ENCODE data around the gene MAPK8. TPM values are rescaled to one million over a fixed set of nuclear protein-coding genes. Genes with fewer than 3 reads are reported as not detected.
"Not testable (repeated sequence)": the region's sequence is repeated elsewhere in the genome, so short reads cannot be mapped to it uniquely, and the experiment has no call there.

Gene MAPK8
- total and polyA plus RNA-seq, 7 experiments from 2014 or later = 22.2 to 63.9 (median 41.9) TPM

GRCh38 chr10:48347943-48348342, 41.5 kb downstream of the MAPK8 start:
- Mint-ChIP-seq H3K9me3 (peaks cover 9 to 60% (median 20%) of the 10 kb centered on the region in 11 donors), H3K4me1 (peaks cover 0 to 29% (median 21%) of the 10 kb centered on the region in 7 donors), H3K36me3 (peaks cover 16 to 65% (median 52%) of the 10 kb centered on the region in 5 donors)
- DNase-seq; H3K36me3 ChIP-seq (ENCODE audit: control insufficient read depth in 2 of 3, insufficient read depth in 3 of 3, low read length in 3 of 3); intact Hi-C loops (cut with micrococcal nuclease); H3K4me1 ChIP-seq (ENCODE audit: control insufficient read depth in 2 of 2, insufficient read depth in 2 of 2, low read length in 2 of 2); H3K4me3 ChIP-seq (ENCODE audit: low read length); H3K27me3 Mint-ChIP-seq; H3K9me3 ChIP-seq (ENCODE audit: control insufficient read depth in 2 of 3, low read length in 3 of 3); CTCF ChIA-PET; H3K27me3 ChIP-seq (ENCODE audit: control insufficient read depth in 2 of 2, insufficient read depth in 2 of 2, low read length in 2 of 2); H3K27ac Mint-ChIP-seq; H3K27ac ChIP-seq (ENCODE audit: low read depth, low read length); ATAC-seq; H3K4me3 Mint-ChIP-seq: not testable (repeated sequence)
- POLR2A ChIA-PET = interaction anchor here (0.6 kb wide), 1 partner anchor 1176 kb away, joined by 4 read pairs; no protein-coding TSS in a partner anchor

- Histone ChIP-seq H3K4me1 (ENCODE audit: control insufficient read depth in 2 of 2, insufficient read depth in 2 of 2, low read length in 2 of 2) (no peaks in the 10 kb centered on the region), H3K36me3 (ENCODE audit: control insufficient read depth in 2 of 3, insufficient read depth in 3 of 3, low read length in 3 of 3) (no peaks in the 10 kb centered on the region), H3K27me3 (ENCODE audit: control insufficient read depth in 2 of 2, insufficient read depth in 2 of 2, low read length in 2 of 2) (no peaks in the 10 kb centered on the region), H3K4me3 (ENCODE audit: low read length) (no peak overlapping the region), H3K27ac (ENCODE audit: low read depth, low read length) (no peak overlapping the region), H3K9me3 (ENCODE audit: control insufficient read depth in 2 of 3, low read length in 3 of 3) (no peaks in the 10 kb centered on the region)
- H3K9me3 Mint-ChIP-seq = peaks cover 10 to 73% (median 20%) of the 10 kb centered on the region in 11 donors
- no peak overlapping the region for H3K4me3 Mint-ChIP-seq
- ChIA-PET CTCF (no interaction called here), POLR2A (interaction anchor here (1.1 kb wide), 1 partner anchor 16 kb away, joined by 4 read pairs; no protein-coding TSS in a partner anchor)
- no peak overlapping the region for H3K27ac Mint-ChIP-seq
- peaks cover 0 to 50% (median 24%) of the 10 kb centered on the region in 7 donors for H3K4me1 Mint-ChIP-seq
- no peak for ATAC-seq
- H3K27me3 Mint-ChIP-seq = no peaks in the 10 kb centered on the region
- intact Hi-C loops (cut with micrococcal nuclease) = no loop called here
- peaks cover 14 to 39% (median 24%) of the 10 kb centered on the region in 5 donors for H3K36me3 Mint-ChIP-seq
- DNase-seq = no peak
Measured at GRCh38 chr10:48353246-48353645, 46.8 kb downstream of the MAPK8 start.

DNA sequence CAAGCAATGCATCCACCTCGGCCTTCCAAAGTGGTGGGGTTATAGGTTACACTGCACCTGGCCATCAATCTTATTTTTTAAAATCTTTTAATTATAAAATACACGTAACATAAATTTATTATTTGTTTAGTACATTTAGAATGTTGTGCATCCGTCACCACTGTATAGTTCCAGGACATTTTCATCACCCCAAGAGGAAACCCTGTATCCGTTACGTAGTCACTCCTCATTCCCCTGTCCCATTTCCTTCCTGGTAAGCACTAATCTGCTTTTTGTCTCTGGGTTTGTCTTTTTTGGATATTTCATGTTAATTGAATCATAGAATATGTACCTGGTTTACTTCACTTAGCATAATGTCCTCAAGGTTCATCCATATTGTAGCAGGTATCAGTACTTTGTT, 51.2 kb downstream of the MAPK8 start:
- H3K27ac ChIP-seq (ENCODE audit: low read depth, low read length) = no peak overlapping the region
- no peaks in the 10 kb centered on the region for H3K9me3 ChIP-seq (ENCODE audit: control insufficient read depth in 2 of 3, low read length in 3 of 3)
- POLR2A ChIA-PET = no interaction called here
- no peak for ATAC-seq
- no peaks in the 10 kb centered on the region for H3K27me3 ChIP-seq (ENCODE audit: control insufficient read depth in 2 of 2, insufficient read depth in 2 of 2, low read length in 2 of 2)
- intact Hi-C loops (cut with micrococcal nuclease) = no loop called here
- peak overlapping the region in 1 of 10 donors; percentile 26 for H3K4me3 Mint-ChIP-seq
- peaks cover 1 to 18% (median 9%) of the 10 kb centered on the region in 5 donors for H3K36me3 Mint-ChIP-seq
- H3K36me3 ChIP-seq (ENCODE audit: control insufficient read depth in 2 of 3, insufficient read depth in 3 of 3, low read length in 3 of 3) = no peaks in the 10 kb centered on the region
- H3K4me3 ChIP-seq (ENCODE audit: low read length) = no peak overlapping the region
- peaks cover 0 to 68% (median 50%) of the 10 kb centered on the region in 7 donors for H3K4me1 Mint-ChIP-seq
- no peaks in the 10 kb centered on the region for H3K27me3 Mint-ChIP-seq
- H3K9me3 Mint-ChIP-seq = peaks cover 3 to 50% (median 8%) of the 10 kb centered on the region in 11 donors
- no peaks in the 10 kb centered on the region for H3K4me1 ChIP-seq (ENCODE audit: control insufficient read depth in 2 of 2, insufficient read depth in 2 of 2, low read length in 2 of 2)
- peak overlapping the region in 1 of 9 donors; percentile 4 for H3K27ac Mint-ChIP-seq
- CTCF ChIA-PET = no interaction called here
- DNase-seq = no peak

DNA sequence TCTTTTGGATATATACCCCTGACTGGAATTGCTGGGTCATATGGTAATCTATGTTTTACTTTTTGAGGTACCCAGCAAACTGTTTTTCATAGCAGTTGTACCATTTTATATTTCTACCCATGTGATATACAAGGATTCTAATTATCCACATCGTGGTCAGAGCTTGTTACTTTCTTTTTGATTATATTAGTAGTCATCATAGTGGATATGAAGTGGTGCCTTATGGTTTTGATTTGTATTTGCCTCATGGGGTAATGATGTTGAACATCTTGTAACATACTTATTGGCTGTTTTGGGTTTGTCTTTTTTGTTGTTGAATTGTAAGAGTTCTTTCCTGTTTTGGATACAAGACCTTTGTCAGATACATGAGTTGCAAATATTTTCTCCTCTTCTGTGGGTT, 51.7 kb downstream of the MAPK8 start:
- no peak for ATAC-seq
- Histone ChIP-seq H3K27ac (ENCODE audit: low read depth, low read length) (no peak overlapping the region), H3K4me3 (ENCODE audit: low read length) (no peak overlapping the region), H3K4me1 (ENCODE audit: control insufficient read depth in 2 of 2, insufficient read depth in 2 of 2, low read length in 2 of 2) (no peaks in the 10 kb centered on the region), H3K9me3 (ENCODE audit: control insufficient read depth in 2 of 3, low read length in 3 of 3) (no peaks in the 10 kb centered on the region), H3K27me3 (ENCODE audit: control insufficient read depth in 2 of 2, insufficient read depth in 2 of 2, low read length in 2 of 2) (no peaks in the 10 kb centered on the region), H3K36me3 (ENCODE audit: control insufficient read depth in 2 of 3, insufficient read depth in 3 of 3, low read length in 3 of 3) (no peaks in the 10 kb centered on the region)
- Mint-ChIP-seq H3K4me3 (no peak overlapping the region), H3K27me3 (no peaks in the 10 kb centered on the region), H3K27ac (peak overlapping the region in 1 of 9 donors; percentile 4), H3K36me3 (peaks cover 1 to 18% (median 9%) of the 10 kb centered on the region in 5 donors), H3K9me3 (peaks cover 1 to 44% (median 8%) of the 10 kb centered on the region in 11 donors), H3K4me1 (peaks cover 0 to 70% (median 52%) of the 10 kb centered on the region in 7 donors)
- ChIA-PET CTCF (no interaction called here), POLR2A (no interaction called here)
- DNase-seq = no peak
- intact Hi-C loops (cut with micrococcal nuclease) = no loop called here

DNA sequence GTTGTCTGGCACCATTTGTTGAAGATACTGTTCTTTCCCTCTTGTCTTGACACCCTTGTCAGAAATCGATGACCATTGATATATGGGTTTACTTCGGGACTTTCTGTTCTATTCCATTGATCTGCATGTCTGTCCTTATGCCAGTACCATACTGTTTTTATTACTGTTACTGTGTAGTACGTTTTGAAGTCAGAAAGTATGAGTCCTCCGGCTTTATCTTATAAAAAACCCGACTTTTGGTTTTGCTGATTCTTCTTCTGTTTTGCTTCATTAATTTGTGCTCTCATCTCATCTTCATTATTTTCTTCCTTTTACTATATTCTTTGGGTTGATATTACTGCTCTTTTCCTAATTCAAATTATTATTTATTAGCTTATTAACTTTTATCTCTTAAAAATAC, 52.4 kb downstream of the MAPK8 start:
- ATAC-seq = no peak
- no peaks in the 10 kb centered on the region for H3K4me1 ChIP-seq (ENCODE audit: control insufficient read depth in 2 of 2, insufficient read depth in 2 of 2, low read length in 2 of 2)
- peaks cover 1 to 14% (median 9%) of the 10 kb centered on the region in 5 donors for H3K36me3 Mint-ChIP-seq
- H3K27me3 Mint-ChIP-seq = no peaks in the 10 kb centered on the region
- intact Hi-C loops (cut with micrococcal nuclease) = no loop called here
- peaks cover 4 to 72% (median 59%) of the 10 kb centered on the region in 7 donors for H3K4me1 Mint-ChIP-seq
- H3K27me3 ChIP-seq (ENCODE audit: control insufficient read depth in 2 of 2, insufficient read depth in 2 of 2, low read length in 2 of 2) = no peaks in the 10 kb centered on the region
- H3K27ac ChIP-seq (ENCODE audit: low read depth, low read length) = no peak overlapping the region
- H3K4me3 Mint-ChIP-seq = no peak overlapping the region
- peaks cover 0 to 38% (median 8%) of the 10 kb centered on the region in 11 donors for H3K9me3 Mint-ChIP-seq
- no peaks in the 10 kb centered on the region for H3K9me3 ChIP-seq (ENCODE audit: control insufficient read depth in 2 of 3, low read length in 3 of 3)
- no peak for DNase-seq
- no peak overlapping the region for H3K27ac Mint-ChIP-seq
- ChIA-PET POLR2A (no interaction called here), CTCF (no interaction called here)
- H3K4me3 ChIP-seq (ENCODE audit: low read length) = no peak overlapping the region
- H3K36me3 ChIP-seq (ENCODE audit: control insufficient read depth in 2 of 3, insufficient read depth in 3 of 3, low read length in 3 of 3) = no peaks in the 10 kb centered on the region

- ChIA-PET CTCF (interaction anchor here (1.4 to 4.1 kb wide), 2 partner anchors 22 to 296 kb away, joined by 3 to 19 read pairs; no protein-coding TSS in a partner anchor), POLR2A (no interaction called here)
- H3K4me3 Mint-ChIP-seq = no peak overlapping the region
- no peaks in the 10 kb centered on the region for H3K4me1 ChIP-seq (ENCODE audit: control insufficient read depth in 2 of 2, insufficient read depth in 2 of 2, low read length in 2 of 2)
- H3K9me3 Mint-ChIP-seq = peaks cover 0 to 19% (median 3%) of the 10 kb centered on the region in 11 donors
- intact Hi-C loops (cut with micrococcal nuclease) = loop anchor here in 1 of 2 donors (5.0 kb wide), 2 partner anchors 806 to 1151 kb away; no protein-coding TSS in a partner anchor
- no peak overlapping the region for H3K4me3 ChIP-seq (ENCODE audit: low read length)
- H3K27me3 Mint-ChIP-seq = no peaks in the 10 kb centered on the region
- H3K36me3 ChIP-seq (ENCODE audit: control insufficient read depth in 2 of 3, insufficient read depth in 3 of 3, low read length in 3 of 3) = no peaks in the 10 kb centered on the region
- H3K4me1 Mint-ChIP-seq = peaks cover 4 to 71% (median 63%) of the 10 kb centered on the region in 7 donors
- no peaks in the 10 kb centered on the region for H3K27me3 ChIP-seq (ENCODE audit: control insufficient read depth in 2 of 2, insufficient read depth in 2 of 2, low read length in 2 of 2)
- no peaks in the 10 kb centered on the region for H3K9me3 ChIP-seq (ENCODE audit: control insufficient read depth in 2 of 3, low read length in 3 of 3)
- peak overlapping the region in 1 of 9 donors; percentile 10 for H3K27ac Mint-ChIP-seq
- DNase-seq = no peak
- peaks cover 1 to 6% (median 5%) of the 10 kb centered on the region in 5 donors for H3K36me3 Mint-ChIP-seq
- H3K27ac ChIP-seq (ENCODE audit: low read depth, low read length) = no peak overlapping the region
- no peak for ATAC-seq
Measured at GRCh38 chr10:48361176-48361575, 54.7 kb downstream of the MAPK8 start.

Measured in naive thymus-derived CD4-positive, alpha-beta T cell (primary cell).